Midbrain (tissue), 1 donor: ENCODE results near the gene C1R.

Experiments
- DNase-seq: peaks from one replicate; lab custom pipeline; 2025; lab: John Stamatoyannopoulos, UW

Gene C1R

DNA sequence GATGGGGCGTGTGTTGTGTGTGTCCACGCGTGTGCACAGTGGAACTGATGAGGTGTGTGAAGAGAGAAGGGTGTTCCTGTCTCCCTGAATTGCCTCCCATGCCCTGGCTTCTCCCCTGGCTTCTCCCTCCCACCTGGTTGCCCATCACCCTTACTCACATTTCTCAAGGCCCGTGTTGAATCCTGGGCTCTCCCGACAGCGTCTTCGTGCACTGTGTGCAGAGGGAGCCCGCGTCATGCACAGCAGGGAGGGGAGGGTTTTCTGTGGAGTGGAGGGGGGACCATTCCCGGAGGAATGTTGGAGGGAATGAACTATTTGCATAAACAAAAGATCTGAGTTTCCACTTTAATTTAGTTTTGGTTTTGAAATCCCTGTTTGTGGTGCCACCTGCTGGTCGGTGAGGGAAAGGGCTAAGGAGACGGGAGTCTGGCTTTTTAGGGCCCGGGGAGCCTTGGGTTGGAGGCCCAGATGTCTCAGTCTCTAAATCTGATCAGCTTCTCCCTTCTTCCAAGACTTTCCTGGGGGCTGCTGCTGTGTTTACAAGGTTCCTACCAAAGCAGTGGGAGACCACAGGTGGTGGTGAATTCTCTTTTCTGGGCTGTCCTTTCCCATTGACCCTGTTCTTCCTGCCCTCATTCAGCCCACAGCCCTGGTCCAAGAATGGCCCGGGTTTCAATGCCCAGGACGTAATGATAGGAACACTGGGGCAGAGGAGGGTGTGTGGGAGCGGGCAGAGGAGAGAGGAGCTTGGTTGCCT, at the start of gene C1R:
Gene C1R, minus strand, starts transcription at position 217 of the 757 bp plus-strand sequence. Its CDS starts 57 bp downstream, at position 160.
- peak; percentile 48 for DNase-seq

DNA sequence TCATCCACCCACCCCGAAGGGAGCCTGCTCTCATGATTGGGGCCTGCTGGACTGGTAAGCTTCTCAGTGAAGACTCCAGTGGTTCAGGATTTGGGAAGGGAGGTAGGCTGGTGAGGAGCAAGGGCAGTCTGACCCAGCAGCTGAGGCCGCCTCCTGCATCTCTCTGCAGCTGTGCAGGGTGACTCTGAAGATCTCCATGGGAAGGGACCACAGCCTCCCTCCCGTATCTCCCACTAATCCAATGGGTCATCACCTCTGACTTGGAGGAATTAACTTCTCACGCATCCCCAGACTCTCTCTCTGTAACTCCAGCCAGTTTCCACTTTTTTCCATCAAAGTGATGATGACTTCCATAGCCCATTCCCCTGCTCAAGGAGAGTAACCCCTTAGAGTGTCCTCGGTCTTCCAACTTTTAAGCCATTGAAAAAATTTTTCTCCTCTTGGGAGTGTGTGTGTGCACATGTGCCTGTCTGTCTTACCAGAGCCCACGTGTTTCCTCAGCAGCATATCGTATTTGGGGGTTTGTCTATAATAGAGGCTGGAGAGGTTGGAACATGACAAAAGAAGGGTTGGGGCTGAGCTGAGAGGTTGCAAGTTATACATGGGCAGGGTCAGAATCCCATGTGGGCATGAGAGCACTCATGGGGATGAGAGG, 49.2 kb upstream of the C1R start:
- DNase-seq: no peak

DNA sequence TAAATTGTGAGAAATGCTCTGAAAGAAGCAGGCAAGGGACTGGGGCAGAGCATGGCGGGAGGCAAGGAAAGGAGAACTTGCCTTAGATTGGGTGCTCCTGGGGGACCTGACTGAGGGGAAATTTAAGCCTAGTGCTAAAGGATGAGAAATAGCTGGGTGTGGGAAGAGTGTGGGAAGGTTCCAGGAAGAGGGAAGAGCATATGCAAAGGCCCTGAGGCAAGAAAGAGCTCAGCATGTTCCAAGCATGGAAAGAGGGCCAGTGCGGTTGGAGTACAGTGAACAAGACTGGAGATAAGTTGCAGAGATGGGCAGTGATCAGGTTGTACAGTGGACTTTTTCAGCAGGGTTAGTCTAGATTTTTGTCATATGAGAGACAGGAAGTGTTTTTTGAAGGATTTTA, 47.0 kb upstream of the C1R start:
- no peak for DNase-seq

DNA sequence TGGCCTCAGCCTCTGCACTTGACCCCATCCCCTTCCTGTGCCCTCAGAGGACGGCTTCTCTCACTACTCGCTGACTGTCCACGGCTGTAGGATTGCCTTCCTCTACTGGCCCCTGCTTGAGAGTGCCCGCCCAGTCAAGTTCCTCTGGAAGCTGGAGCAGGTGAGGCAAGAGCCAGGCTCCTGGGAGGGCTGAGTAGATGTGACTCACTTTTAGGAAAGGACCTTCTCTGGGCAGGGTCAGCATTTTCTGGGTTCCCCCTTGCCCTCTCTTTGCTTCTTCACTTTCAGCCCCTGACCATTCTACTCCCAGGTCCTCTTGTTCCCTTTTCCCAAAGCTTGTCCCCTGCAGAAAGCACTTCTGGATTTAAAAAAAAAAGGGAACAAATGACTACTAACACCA, 45.7 kb upstream of the C1R start:
- no peak for DNase-seq

DNA sequence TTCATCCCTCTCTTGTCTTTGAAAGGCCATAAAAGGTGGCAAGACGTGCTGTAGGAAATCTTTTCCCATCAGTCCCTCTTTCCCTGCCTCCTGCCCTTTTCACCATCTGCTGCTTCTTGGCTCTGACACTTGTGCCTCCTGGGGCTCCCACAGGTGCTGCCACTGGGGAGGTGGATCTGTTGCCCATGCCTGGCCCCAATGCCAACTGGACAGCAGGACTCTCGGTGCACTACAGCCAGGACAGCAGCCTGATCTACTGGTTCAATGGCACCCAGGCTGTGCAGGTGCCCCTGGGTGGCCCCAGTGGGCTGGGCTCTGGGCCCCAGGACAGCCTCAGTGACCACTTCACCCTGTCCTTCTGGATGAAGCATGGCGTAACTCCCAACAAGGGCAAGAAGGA, 44.4 kb upstream of the C1R start:
- no peak for DNase-seq

DNA sequence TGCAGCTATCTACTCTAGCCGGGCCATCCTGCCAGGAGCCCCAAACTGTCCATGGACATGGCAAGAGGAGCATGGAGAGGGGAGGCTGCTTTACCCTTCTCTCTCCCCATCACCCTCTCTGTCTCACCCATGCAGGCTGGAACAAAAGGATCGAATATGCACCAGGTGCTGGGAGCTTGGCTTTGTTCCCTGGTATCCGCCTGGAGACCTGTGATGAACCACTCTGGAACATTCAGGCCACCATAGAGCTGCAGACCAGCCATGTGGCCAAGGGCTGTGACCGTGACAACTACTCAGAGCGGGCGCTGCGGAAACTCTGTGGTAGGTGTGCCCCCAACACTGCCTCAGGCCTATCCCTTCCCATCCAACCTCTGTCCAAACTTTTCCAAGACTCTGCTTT, 43.8 kb upstream of the C1R start:
- DNase-seq: no peak

DNA sequence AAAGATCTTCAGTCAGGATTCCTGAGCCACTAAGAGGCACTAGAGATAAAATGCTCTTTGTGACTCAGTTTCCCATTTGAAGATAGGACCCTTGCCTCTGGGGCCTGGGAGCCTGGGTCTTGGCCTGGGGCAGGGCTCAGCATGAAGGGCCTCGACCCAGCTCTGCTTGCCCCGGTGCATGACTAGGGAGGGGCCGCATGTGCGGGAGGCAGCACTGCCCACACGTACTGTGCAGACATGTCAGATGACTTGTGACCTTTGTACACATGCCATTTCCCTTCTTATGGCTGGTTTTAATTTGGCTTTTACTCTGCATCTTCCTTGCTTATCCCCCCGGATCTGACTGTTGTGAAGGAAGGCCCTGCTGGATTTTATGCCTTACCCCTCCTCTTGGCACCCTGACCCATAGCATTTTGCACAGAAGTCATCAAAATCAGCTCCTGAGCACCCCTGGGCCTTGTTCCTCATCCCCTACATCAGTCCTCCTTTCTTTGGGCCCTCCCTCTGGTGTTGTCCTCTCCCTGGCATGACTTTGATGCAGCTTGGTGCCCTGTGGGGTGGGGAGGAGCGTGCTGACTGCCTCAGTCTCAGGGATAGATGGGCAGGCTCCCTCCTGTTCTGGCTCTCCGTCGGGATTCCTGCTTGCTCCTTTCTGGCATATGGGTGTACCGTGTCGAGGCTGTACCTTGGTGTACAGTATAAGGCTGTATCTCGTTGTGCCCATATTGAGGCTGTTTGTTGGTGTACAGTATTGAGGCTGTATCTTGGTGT, 42.3 kb upstream of the C1R start:
- DNase-seq: no peak

DNA sequence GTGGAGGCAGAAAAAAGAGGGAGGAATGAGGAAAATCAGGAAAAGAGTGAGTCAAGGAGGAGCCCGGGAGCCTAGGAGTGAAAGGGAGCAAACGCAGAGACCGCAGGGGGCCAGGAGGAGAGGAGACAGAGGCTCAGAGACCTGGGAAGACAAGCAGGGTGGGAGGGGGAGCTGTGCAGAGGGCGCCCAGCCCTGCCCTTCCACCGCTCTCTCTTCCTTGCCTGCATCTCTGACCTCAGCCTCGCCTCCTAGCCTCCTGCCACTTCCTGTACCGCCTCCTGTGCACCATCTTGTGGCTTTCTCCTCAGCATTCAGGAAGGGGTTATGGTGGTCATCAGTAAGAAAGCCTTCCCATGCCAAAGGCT, 39.2 kb upstream of the C1R start:
- DNase-seq: no peak

DNA sequence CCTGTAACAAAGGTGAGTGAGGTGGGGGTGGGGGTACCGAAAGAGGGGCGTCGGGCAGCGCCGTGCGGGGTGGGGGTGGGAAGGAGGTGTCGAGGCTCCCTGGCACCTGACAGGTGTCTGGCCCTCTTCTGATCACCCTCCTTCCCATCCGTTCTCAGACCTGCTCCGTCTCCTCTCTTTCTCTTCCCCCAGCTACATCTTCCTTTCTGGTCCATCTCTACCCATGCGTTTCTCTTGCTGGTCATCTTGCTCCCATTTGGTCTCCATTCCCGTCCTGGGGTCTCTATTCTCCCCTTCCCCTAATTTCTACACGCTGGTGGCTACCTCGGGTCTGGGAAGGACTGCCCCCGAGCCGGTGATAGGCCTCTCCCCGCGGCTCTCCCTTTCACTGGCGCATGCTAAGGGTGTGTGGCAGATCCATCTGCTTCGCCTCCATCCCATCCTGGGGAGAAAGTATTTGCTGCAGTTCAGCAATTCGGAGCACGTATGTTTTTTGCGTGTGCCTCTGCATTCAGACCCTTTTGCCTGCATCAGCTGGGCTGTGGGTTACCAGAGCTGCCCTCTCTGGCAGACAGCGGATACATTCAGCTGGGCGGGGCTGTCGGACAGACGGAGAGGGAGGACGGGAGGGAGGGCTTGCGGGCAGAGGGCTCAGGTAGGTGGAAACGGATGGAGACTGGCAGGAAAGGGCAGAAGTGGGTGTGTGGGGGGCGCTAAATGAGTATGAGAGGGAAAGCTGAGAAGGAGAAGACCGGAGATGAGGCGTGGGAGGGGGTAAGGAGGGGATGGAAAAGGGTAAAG, 38.7 kb upstream of the C1R start:
- no peak for DNase-seq

DNA sequence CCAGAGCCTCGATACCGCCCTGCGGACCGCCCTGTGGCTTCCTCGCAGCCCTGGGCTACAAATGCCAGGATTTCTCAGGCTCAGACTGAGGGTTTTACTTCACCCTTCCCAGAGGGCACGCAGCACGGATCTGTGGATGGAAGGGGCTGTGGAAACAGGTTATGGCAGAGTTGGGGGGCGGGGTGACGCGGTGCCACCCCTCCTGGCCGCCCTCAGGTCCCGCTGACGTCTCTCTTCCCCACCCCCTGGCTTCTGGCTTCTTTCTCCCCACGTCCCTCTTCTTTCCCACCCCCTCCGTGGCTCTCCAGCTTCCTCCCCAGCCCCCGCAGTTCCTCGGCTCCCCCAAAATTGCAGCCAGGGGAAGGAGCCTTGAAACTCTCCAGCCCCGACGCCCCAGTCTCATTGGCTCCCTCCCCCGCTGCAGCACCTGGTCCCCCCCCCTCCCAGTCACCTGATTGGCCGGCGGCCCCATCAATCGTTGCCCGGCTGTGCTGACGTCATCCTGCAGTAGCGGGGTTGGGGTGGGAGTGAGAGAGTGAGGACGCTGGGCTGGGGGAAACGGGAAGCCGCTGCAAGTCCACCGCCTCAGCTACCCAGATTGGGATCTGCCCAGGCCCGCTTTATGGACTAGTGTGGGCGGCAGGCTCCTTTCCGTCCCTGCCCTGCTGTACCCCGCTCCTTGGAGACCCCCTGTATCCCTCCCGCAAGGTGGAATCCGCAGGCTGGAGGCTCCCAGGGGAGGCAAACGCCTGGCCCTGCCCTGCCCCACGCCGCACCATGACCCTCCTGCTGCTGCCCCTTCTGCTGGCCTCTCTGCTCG, 37.8 kb upstream of the C1R start, which contains the start of gene CLSTN3:
Gene CLSTN3, plus strand, starts transcription at position 500 of the 820 bp plus-strand sequence. Its CDS starts 278 bp downstream, at position 778.
- DNase-seq: peak; percentile 70

DNA sequence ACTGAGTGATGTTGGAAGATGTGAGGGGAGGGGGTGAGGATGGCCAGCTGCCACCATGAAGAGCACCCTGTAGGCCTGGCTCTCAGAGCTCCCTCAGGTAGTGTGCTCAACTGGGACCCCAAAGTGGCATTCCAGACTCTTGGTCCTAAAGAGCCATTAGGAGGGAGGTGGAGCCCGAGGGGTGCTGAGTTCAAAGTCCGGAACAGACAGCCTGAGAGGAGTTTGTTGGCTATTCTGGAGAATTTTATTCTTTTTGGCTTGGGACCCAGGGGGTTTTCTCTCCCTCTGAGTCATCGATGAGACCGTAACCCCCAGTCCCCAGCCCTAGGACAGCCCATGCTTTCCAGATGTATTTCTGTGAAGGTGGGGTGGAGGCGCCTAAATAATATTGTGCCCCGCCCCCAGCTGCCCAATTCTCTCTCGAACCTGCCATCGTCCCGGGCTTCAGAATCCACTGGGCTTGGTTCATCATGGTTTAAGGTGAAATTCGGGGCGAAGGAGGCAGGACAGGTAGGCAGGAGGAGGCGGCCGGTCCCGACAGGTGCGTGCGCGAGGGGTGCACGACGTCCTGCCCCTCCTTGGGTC, 37.1 kb upstream of the C1R start:
- no peak for DNase-seq

DNA sequence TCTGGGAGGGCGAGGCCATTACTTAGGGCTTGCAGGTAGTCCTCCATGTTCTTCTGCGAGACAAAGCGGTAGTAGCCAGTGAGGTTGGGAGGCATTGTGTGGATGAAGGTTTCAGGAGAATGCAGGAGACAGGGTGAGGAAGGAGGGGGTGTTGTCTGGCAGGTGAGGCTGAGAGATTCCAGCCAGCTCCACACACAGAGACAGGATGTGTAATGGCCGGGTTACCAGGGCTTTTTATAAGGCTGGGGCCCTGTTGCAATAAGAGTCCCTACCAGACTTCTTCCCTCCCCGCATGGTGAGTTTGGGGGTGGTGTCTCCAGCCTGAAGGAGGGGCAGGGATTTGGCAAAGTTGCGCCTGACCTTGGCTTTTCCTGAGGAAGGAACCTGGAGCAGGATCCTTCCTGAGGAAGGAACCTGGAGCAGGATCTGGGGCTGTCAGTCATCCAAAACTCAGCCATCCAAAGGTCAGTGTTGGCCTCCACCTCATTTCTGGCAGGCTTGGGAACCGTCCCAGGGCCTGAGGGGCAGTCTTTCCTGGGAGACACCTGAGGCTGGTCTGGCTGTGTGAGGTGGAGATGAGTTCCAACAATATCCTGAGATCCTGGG, 36.5 kb upstream of the C1R start, which contains the start of gene RBP5:
Gene RBP5, minus strand, starts transcription at position 209 of the 606 bp plus-strand sequence. Its CDS starts 114 bp downstream, at position 95.
- DNase-seq: no peak

DNA sequence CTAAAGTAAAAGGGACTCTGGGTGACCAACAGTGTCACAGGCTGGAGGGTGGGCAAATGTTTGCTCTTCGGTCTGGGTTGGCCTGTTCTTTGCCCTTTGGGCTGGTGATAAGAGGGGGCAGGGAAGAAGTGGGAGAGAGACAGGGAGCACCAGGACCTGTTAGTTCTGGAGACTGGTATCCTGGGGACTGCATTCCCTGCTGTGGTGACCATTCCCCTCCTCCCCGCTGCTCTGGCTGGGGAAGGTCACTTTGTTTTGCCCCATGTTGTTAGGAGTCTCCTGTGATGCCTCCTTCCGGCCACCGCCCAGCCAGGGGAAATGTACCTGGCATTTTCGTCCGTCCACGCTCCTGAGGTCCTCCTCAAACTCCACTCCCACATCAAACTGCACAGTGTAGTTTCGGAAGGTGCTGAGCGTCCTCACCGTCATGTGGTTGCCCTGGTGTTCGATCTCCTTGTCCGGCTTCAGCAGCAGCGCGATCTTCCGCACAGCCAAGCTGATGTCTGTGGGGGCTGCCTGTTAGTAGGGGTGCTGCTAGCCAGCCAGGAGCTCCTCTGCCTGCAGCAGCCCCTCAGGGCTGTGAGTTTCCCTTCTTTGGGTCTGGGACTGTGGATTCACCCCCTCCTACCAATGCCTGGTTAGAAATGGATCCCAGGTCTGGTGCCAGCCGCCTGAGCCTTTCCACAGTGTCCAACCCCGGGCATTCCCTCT, 35.8 kb upstream of the C1R start:
- DNase-seq: no peak

DNA sequence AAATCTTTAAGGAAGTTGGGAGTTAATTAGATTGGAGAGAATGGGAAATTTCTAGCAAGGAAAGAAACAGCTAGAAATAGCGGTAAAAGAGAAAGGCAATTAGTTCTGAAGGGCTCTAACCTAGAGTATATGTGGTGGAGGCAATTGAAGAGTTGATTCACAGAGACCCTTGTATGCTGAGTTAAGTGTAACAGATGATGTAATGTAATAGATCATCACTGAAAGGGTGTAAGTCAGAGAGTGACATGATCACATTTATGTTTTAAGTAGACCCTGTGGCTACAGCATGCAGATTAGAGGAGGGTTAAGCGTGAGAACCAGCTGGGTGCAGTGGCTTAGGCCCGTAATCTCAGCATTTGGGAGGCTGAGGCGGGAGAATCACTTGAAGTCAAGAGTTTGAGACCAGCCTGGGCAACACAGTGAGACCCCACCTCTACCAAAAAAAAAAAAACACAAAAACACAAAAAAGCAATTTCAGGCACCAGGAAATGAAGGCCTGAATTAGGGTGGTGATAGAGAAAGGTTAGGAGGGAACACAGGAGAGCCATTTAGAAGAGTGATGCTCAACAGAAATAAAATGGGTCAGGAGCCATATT, 33.5 kb upstream of the C1R start:
- DNase-seq: no peak

DNA sequence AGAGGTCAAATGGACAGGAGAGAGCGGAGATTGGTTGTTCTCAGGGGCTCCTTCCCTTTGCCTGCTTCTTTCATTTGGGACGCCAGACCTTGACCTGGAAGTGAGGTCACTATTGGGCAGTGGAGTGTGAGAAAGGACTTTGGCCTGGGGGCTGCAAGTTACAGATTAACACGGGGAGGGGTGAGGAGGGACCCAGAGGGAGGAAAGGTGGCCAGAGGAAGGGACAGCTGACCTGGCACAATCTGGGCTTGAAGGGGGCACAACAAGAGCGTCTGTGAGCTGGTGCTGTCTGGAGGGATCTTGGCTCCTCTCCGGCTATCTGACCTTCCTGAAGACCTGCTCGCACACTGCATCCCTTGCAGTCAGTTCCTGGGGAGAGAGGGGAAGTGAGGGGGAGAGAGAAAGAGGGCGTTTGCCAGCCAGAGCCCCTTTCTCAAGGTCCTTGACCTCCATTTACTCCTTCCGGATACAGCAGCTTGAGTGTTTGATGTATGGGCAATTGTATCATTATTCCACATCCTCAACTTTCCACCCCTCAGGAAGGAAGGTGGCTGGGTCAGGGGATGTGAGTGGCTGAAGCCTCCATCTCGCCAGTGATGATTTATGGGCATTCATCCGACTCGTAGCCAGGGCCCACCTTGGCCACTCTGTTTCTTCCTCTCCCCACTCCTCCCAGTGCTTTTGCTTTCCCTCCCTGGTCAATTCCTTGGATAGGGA, 31.7 kb upstream of the C1R start:
- DNase-seq: no peak

DNA sequence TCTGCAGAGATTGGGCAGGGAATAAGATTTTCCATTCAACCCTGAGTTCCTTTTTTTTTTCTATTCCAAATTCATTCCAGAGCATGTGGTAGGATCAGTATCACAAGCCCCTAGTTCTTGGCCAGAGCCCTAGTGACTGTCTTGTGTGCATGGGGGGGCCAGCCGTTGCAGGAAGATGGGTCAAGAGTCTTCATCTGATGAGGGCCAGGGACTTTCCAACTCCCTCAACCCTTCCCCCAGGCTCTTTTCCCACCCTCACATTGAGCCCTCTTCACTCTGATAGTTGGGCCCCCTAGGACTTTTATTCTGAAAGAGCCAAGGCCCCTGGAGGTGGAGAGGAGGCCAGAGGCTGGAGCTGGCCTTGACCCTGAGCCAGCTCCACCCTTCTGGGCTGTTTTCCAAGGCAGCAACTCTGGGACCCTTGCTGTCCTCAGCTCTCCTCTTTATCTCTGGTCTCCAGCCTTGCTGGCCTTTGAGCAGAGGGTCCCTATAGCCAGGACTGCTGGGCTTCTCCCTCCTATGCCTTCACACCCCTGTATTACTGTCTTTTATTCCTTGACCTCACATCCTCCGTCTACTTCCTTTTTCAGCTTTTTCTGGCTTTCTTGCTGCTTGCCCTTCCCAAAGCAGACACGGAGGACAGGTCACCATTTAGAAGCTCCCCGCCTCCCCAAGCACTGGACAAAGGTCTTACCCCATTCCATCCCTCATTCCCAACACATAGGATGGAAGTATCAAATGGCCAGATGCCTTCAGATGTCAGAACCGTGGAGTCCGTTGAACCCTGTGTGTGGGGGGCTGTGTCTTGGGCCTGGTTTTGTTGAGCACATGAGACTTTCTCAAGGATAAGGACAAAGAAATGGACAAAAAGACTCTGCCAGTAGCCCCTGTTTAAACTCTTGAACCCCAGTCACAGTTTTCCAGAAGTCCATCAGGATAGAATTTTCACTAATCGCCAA, 30.8 kb upstream of the C1R start:
- no peak for DNase-seq

DNA sequence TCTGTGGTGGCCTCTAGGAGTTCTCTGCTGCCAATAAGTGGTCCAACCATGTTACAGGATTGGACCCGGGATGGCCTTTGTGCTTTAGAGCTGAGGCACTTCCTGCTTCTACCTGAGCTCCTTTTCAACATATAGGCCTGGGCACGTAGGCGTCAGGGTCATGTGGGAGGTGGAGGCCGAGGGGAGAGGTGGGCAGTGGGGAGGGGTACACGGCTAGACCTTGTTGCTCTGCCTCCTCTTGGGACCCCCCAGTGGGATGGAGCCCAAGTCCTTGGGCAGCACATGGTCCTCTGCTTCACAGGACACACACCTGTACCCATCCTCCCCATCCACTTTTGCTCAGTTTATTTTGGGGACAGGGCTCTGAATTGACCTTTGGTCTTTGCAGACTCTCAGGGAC, 29.1 kb upstream of the C1R start:
- no peak for DNase-seq
